HFFc6 (cell line): ENCODE data around the gene PIAS1. TPM values are rescaled to one million over a fixed set of nuclear protein-coding genes. Genes with fewer than 3 reads are reported as not detected.

Source experiments
- DNase-seq: peaks from one replicate; pipeline ENCODE4 v3.0.0-alpha.2; 2018
- H3K27ac Mint-ChIP-seq: 2 replicates; pipeline ENCODE4 v1.8.0; 2020; ENCODE audit warnings: mild to moderate bottlenecking, mixed read lengths
- H3K27me3 Mint-ChIP-seq: 2 replicates; pipeline ENCODE4 v1.8.0; 2021; ENCODE audit warnings: mild to moderate bottlenecking, moderate library complexity, mixed read lengths; ENCODE audit not compliant: insufficient read depth
- H3K36me3 Mint-ChIP-seq: 2 replicates; pipeline ENCODE4 v1.8.0; 2021; ENCODE audit warnings: low read depth, mixed read lengths
- H3K4me1 Mint-ChIP-seq: 2 replicates; pipeline ENCODE4 v1.8.0; 2020; ENCODE audit warnings: low read depth, mixed read lengths
- H3K4me3 Mint-ChIP-seq: 2 replicates; pipeline ENCODE4 v1.8.0; 2020; ENCODE audit warnings: mild to moderate bottlenecking, moderate library complexity, mixed read lengths
- H3K9me3 Mint-ChIP-seq: 2 replicates; pipeline ENCODE4 v1.8.0; 2020; ENCODE audit warnings: mild to moderate bottlenecking, mixed read lengths
- total RNA-seq, 6 experiments: library from RNA; stranded (reverse); fragmentation: NEBNext Ultra II Directional; extraction: Animal tissue kit (Norgen Biotek cat#: 25700); gene quantifications; 2 replicates in 1 of 6; 3 replicates in 5 of 6; pipeline ENCODE4 v1.2.3, GENCODE V29; 2021
- TF ChIP-seq, protein P1 (sequence below): fragments of 200-600 bp; sonication (generic); IDR thresholded peaks from 2 replicates; pipeline ENCODE4 v1.5.0; 2021; ENCODE audit warnings: antibody characterized with exemption, mild to moderate bottlenecking

Gene PIAS1
- total RNA-seq, 6 experiments from 2014 or later, result 23.7 to 31.8 (median 27.6) TPM

DNA sequence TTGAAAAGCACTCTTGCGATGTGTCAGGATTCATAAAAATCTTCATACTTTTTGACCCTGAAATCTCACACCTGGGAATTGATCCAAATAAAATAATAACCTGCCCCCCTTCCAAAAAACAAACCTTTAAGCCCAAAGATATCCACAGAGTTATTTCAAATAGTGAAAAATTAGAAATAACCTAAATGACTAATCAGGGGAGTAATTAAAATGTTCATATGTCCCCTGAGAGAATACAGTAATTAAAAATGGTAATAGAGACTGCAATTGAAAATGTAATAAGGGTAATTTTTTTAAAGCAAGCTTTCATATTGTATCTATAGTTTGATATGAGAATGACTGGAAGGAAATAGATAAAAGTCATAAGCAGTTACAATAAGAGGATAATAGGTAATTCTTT lies 83.0 kb downstream of the PIAS1 start:
- Mint-ChIP-seq H3K27ac (no peak overlapping the region), H3K4me3 (no peak overlapping the region), H3K36me3 (peaks cover 15% of the 10 kb centered on the region; the same call in 1 of the 2 replicates), H3K9me3 (no peaks in the 10 kb centered on the region), H3K4me1 (peaks cover 7% of the 10 kb centered on the region), H3K27me3 (no peaks in the 10 kb centered on the region)
- no peak for DNase-seq
- TF ChIP-seq, protein P1, sequence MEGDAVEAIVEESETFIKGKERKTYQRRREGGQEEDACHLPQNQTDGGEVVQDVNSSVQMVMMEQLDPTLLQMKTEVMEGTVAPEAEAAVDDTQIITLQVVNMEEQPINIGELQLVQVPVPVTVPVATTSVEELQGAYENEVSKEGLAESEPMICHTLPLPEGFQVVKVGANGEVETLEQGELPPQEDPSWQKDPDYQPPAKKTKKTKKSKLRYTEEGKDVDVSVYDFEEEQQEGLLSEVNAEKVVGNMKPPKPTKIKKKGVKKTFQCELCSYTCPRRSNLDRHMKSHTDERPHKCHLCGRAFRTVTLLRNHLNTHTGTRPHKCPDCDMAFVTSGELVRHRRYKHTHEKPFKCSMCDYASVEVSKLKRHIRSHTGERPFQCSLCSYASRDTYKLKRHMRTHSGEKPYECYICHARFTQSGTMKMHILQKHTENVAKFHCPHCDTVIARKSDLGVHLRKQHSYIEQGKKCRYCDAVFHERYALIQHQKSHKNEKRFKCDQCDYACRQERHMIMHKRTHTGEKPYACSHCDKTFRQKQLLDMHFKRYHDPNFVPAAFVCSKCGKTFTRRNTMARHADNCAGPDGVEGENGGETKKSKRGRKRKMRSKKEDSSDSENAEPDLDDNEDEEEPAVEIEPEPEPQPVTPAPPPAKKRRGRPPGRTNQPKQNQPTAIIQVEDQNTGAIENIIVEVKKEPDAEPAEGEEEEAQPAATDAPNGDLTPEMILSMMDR, result no peak

DNA sequence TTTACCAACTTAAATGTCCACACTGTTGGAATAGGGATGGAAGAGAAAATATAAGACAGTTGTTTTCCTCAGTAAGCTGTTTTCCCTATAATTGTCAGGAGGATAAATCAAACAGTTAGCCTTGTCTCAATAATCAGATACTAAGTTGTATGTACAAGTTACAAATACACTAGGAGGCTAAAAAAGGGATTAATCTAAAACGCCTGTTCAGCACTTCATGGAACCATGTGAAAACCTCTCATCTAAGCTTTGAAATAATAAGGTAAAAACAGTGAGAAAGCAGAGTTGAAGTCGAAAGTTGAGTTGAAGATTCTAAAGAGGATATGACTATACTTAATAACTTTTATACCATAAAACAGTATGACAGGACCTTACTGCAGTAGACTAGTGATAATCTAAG lies 89.0 kb downstream of the PIAS1 start:
- no peak for DNase-seq
- H3K36me3 Mint-ChIP-seq, result peaks cover 23% of the 10 kb centered on the region
- peaks cover 21% of the 10 kb centered on the region for H3K4me1 Mint-ChIP-seq
- no peak overlapping the region for H3K27ac Mint-ChIP-seq
- H3K4me3 Mint-ChIP-seq, result no peak overlapping the region
- no peaks in the 10 kb centered on the region for H3K27me3 Mint-ChIP-seq
- H3K9me3 Mint-ChIP-seq, result no peaks in the 10 kb centered on the region
- TF ChIP-seq, protein P1, result no peak

- Mint-ChIP-seq H3K27me3 (no peaks in the 10 kb centered on the region), H3K4me3 (no peak overlapping the region), H3K36me3 (peaks cover 20% of the 10 kb centered on the region), H3K4me1 (peaks cover 22% of the 10 kb centered on the region), H3K27ac (no peak overlapping the region), H3K9me3 (no peaks in the 10 kb centered on the region)
- TF ChIP-seq, protein P1, result no peak
- DNase-seq, result no peak
Measured at GRCh38 chr15:68143785-68144184, 89.7 kb downstream of the PIAS1 start.

GRCh38 chr15:68145706-68146105 lies 91.6 kb downstream of the PIAS1 start:
- no peak overlapping the region for H3K27ac Mint-ChIP-seq
- H3K36me3 Mint-ChIP-seq, result peaks cover 14% of the 10 kb centered on the region
- H3K9me3 Mint-ChIP-seq, result no peaks in the 10 kb centered on the region
- H3K4me3 Mint-ChIP-seq, result no peak overlapping the region
- no peak for DNase-seq
- H3K4me1 Mint-ChIP-seq, result peaks cover 30% of the 10 kb centered on the region
- TF ChIP-seq, protein P1, result no peak
- no peaks in the 10 kb centered on the region for H3K27me3 Mint-ChIP-seq

DNA sequence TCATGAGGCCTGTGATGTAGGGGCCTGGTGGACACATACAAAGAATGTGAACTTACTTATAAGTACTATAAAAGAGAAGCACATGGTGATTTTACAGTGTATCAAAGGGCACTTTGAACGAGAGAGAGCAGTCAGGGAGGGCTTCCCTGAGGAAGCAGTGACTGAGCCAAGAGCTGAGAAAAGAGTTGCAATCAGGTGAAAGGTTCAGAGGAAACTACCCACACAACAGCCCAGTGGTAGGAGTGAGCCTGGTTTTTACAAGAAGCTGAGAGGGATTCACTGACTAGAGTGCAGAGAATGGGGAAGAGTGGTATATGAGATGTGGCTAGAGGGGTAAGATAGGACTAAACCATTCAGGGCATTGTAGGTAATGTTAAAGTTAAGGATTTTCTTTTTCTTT lies 93.9 kb downstream of the PIAS1 start:
- Mint-ChIP-seq H3K27ac (0 out of 2 replicates have a peak overlapping the region, but pooled peaks have one; percentile 25), H3K9me3 (no peaks in the 10 kb centered on the region), H3K27me3 (peaks cover 3% of the 10 kb centered on the region), H3K4me1 (peaks cover 44% of the 10 kb centered on the region), H3K36me3 (peaks cover 23% of the 10 kb centered on the region), H3K4me3 (no peak overlapping the region)
- TF ChIP-seq, protein P1, result no peak
- no peak for DNase-seq

- Mint-ChIP-seq H3K27me3 (peaks cover 3% of the 10 kb centered on the region), H3K4me1 (peaks cover 44% of the 10 kb centered on the region), H3K4me3 (no peak overlapping the region), H3K27ac (peak overlapping the region; percentile 15), H3K9me3 (no peaks in the 10 kb centered on the region), H3K36me3 (peaks cover 25% of the 10 kb centered on the region)
- peak; percentile 22 for DNase-seq
- TF ChIP-seq, protein P1, result no peak
Measured at GRCh38 chr15:68149059-68149458, 94.9 kb downstream of the PIAS1 start.
